KMS-11 (cell line): Measurements from ENCODE around the gene FKBP4.

Experiments
- H2AFZ ChIP-seq: fragments of 200-600 bp; sonication (generic); 2 replicates; pipeline ENCODE4 v1.6.1; 2016; ENCODE audit warnings: antibody characterized with exemption, mixed run types, low read depth
- H3K27ac ChIP-seq: fragments of 200-600 bp; sonication (generic); 2 replicates; pipeline ENCODE4 v1.6.1; 2016; ENCODE audit warnings: mild to moderate bottlenecking, mixed run types
- H3K27me3 ChIP-seq: fragments of 200-600 bp; sonication (generic); 2 replicates; pipeline ENCODE4 v1.6.1; 2017; ENCODE audit warnings: mild to moderate bottlenecking, low read depth, mixed run types, moderate library complexity; ENCODE audit not compliant: insufficient read depth
- H3K36me3 ChIP-seq: fragments of 200-600 bp; sonication (generic); 2 replicates; pipeline ENCODE4 v1.6.1; 2017; ENCODE audit warnings: mild to moderate bottlenecking, mixed run types; ENCODE audit not compliant: insufficient read depth
- H3K4me1 ChIP-seq: fragments of 200-600 bp; sonication (generic); 2 replicates; pipeline ENCODE4 v1.6.1; 2016; ENCODE audit warnings: mild to moderate bottlenecking, low read depth, mixed run types; ENCODE audit not compliant: poor library complexity, severe bottlenecking
- H3K4me2 ChIP-seq: fragments of 200-600 bp; sonication (generic); 2 replicates; pipeline ENCODE4 v1.7.0; 2016; ENCODE audit warnings: mild to moderate bottlenecking, mixed run types
- H3K4me3 ChIP-seq: fragments of 200-600 bp; sonication (generic); IDR thresholded peaks from 2 replicates; pipeline ENCODE4 v1.6.1; 2017; ENCODE audit warnings: low read depth, low read length, mixed read lengths; ENCODE audit not compliant: insufficient read depth
- H3K79me2 ChIP-seq: fragments of 200-600 bp; sonication (generic); 2 replicates; pipeline ENCODE4 v1.6.1; 2016; ENCODE audit warnings: low read depth, mixed run types; ENCODE audit not compliant: insufficient read depth
- H3K9ac ChIP-seq: fragments of 200-600 bp; sonication (generic); 2 replicates; pipeline ENCODE4 v1.6.1; 2016; ENCODE audit warnings: mild to moderate bottlenecking, mixed run types
- H4K20me1 ChIP-seq: fragments of 200-600 bp; sonication (generic); 2 replicates; pipeline ENCODE4 v1.6.1; 2016; ENCODE audit warnings: mild to moderate bottlenecking, mixed run types; ENCODE audit not compliant: insufficient read depth
- CTCF ChIP-seq: fragments of 200-600 bp; sonication (generic); conservative IDR thresholded peaks from 2 replicates; pipeline ENCODE4 v1.6.1; 2017; ENCODE audit warnings: low read depth, mild to moderate bottlenecking, antibody characterized with exemption, low read length, moderate library complexity, mixed read lengths

FKBP4 gene

GRCh38 chr12:2803635-2804392, 9.0 kb downstream of the FKBP4 start:
- Histone ChIP-seq H2AFZ (no peak overlapping the region), H3K4me3 (no peak overlapping the region), H4K20me1 (no peaks in the 10 kb centered on the region), H3K79me2 (no peaks in the 10 kb centered on the region), H3K9ac (no peak overlapping the region), H3K4me1 (peaks cover 5% of the 10 kb centered on the region), H3K36me3 (peaks cover 10% of the 10 kb centered on the region; the same call in 1 of the 2 replicates), H3K4me2 (no peak overlapping the region), H3K27me3 (no peaks in the 10 kb centered on the region), H3K27ac (no peak overlapping the region)
- no peak for TF ChIP-seq CTCF

GRCh38 chr12:2804393-2805142, 9.8 kb downstream of the FKBP4 start:
- H3K4me1 ChIP-seq: peaks cover 5% of the 10 kb centered on the region
- H3K27me3 ChIP-seq: no peaks in the 10 kb centered on the region
- peaks cover 10% of the 10 kb centered on the region; the same call in 1 of the 2 replicates for H3K36me3 ChIP-seq
- no peak for TF ChIP-seq CTCF
- H3K9ac ChIP-seq: no peak overlapping the region
- no peaks in the 10 kb centered on the region for H4K20me1 ChIP-seq
- no peak overlapping the region for H3K4me3 ChIP-seq
- no peak overlapping the region for H3K27ac ChIP-seq
- no peaks in the 10 kb centered on the region for H3K79me2 ChIP-seq
- H2AFZ ChIP-seq: no peak overlapping the region
- H3K4me2 ChIP-seq: no peak overlapping the region

- no peak for TF ChIP-seq CTCF
- H2AFZ ChIP-seq: no peak overlapping the region
- no peak overlapping the region for H3K9ac ChIP-seq
- H3K4me1 ChIP-seq: peaks cover 5% of the 10 kb centered on the region
- H4K20me1 ChIP-seq: no peaks in the 10 kb centered on the region
- H3K79me2 ChIP-seq: no peaks in the 10 kb centered on the region
- H3K36me3 ChIP-seq: peaks cover 5% of the 10 kb centered on the region; the same call in 1 of the 2 replicates
- H3K27ac ChIP-seq: no peak overlapping the region
- H3K27me3 ChIP-seq: no peaks in the 10 kb centered on the region
- no peak overlapping the region for H3K4me2 ChIP-seq
- no peak overlapping the region for H3K4me3 ChIP-seq
These were observed 10.4 kb downstream of the FKBP4 start for GRCh38 chr12:2805143-2805520.

GRCh38 chr12:2806700-2807099, 11.9 kb downstream of the FKBP4 start:
- TF ChIP-seq CTCF: no peak
- peaks cover 7% of the 10 kb centered on the region for H3K4me1 ChIP-seq
- H2AFZ ChIP-seq: no peak overlapping the region
- no peak overlapping the region for H3K4me2 ChIP-seq
- no peaks in the 10 kb centered on the region for H3K27me3 ChIP-seq
- no peaks in the 10 kb centered on the region for H4K20me1 ChIP-seq
- no peaks in the 10 kb centered on the region for H3K36me3 ChIP-seq
- H3K9ac ChIP-seq: no peak overlapping the region
- H3K79me2 ChIP-seq: no peaks in the 10 kb centered on the region
- no peak overlapping the region for H3K4me3 ChIP-seq
- H3K27ac ChIP-seq: no peak overlapping the region
